A549 (cell line): ENCODE measurements around the gene STAT4. TPM values are rescaled to one million over a fixed set of nuclear protein-coding genes. Genes with fewer than 3 reads are reported as not detected.
A peak's percentile ranks its signal among the peaks of the same experiment; 100 is the strongest.

ENCODE experiments used
- ATAC-seq, 2 experiments: fragments of 200-7000 bp in 1 of 2; fragments of >200 bp in 1 of 2; cut with Nextera tagmentation in 1 of 2; cut with Tn5 transposase in 1 of 2; 3 replicates each; pipeline versions ENCODE4 v1.8.0 to v1.9.1; 2018 to 2020; ENCODE audit warnings: mild to moderate bottlenecking in 1 of 2, moderate library complexity in 1 of 2
- CTCF ChIA-PET: fragments of 300-600 bp; sonication (Branson Sonifier 250); formaldehyde crosslinking; extraction: SDS; loops from one replicate; lab custom pipeline; 2021; ENCODE audit warnings: antibody characterized with exemption, inconsistent platforms; lab: Yijun Ruan, JAX
- POLR2A ChIA-PET: fragments of 350-600 bp; formaldehyde crosslinking; extraction: SDS; loops from one replicate; lab custom pipeline; 2021; ENCODE audit warnings: antibody characterized with exemption, inconsistent platforms; lab: Yijun Ruan, JAX
- DNase-seq, 2 experiments: peaks; one replicate each; pipeline versions ENCODE4 v3.0.0 to v3.0.0-alpha.2; 2011 to 2016; ENCODE audit warnings: low read depth in 1 of 2, low spot score in 1 of 2
- FAIRE-seq: peaks from 2 replicates; lab custom pipeline; 2011; peaks lifted over from hg19 to GRCh38; lab: Jason Lieb, UNC
- H3K27ac ChIP-seq, 2 experiments: fragments of >200 bp; sonication (Bioruptor Twin); formaldehyde crosslinking; 3 replicates each; pipeline ENCODE4 v1.5.1; 2016 to 2017
- H3K4me1 ChIP-seq: fragments of >200 bp; sonication (Bioruptor Twin); formaldehyde crosslinking; 3 replicates; pipeline ENCODE4 v1.6.1; 2016
- H3K4me2 ChIP-seq: fragments of >200 bp; sonication (Bioruptor Twin); formaldehyde crosslinking; 3 replicates; pipeline ENCODE4 v1.6.1; 2016
- H3K4me3 ChIP-seq: fragments of >200 bp; sonication (Bioruptor Twin); formaldehyde crosslinking; 3 replicates; pipeline ENCODE4 v1.5.1; 2016
- H3K9me3 ChIP-seq: fragments of >200 bp; sonication (Bioruptor Twin); formaldehyde crosslinking; 3 replicates; pipeline ENCODE4 v1.6.1; 2016
- CHD2 ChIP-seq: fragments of 150-350 bp; IDR thresholded peaks from 2 replicates; pipeline ENCODE4 v1.6.1; 2014; ENCODE audit warnings: low read length; ENCODE audit not compliant: partially characterized antibody
- FOSL2 ChIP-seq, 2 experiments: fragments of 450-650 bp in 1 of 2; fragments of >200 bp in 1 of 2; sonication (Bioruptor Twin) in 1 of 2; formaldehyde crosslinking; IDR thresholded peaks; 2 replicates each; pipeline versions ENCODE4 v1.5.0 to v1.6.1; 2016 to 2020; ENCODE audit warnings: mild to moderate bottlenecking in 1 of 2, moderate library complexity in 1 of 2
- GATA3 ChIP-seq: IDR thresholded peaks from 2 replicates; pipeline ENCODE4 v1.6.1; 2012; ENCODE audit warnings: borderline replicate concordance
- HOXA7 ChIP-seq: fragments of 250-450 bp; sonication (Bioruptor Pico); IDR thresholded peaks from 2 replicates; pipeline ENCODE4 v1.5.0; 2020; ENCODE audit warnings: mild to moderate bottlenecking, moderate library complexity
- JUN ChIP-seq, 2 experiments: fragments of >200 bp; sonication (Bioruptor Twin); formaldehyde crosslinking; IDR thresholded peaks; 2 replicates in 1 of 2; 3 replicates in 1 of 2; pipeline ENCODE4 v1.6.1; 2016 to 2017
- MAZ ChIP-seq: fragments of 150-350 bp; IDR thresholded peaks from 2 replicates; pipeline ENCODE4 v1.6.1; 2014; ENCODE audit warnings: antibody characterized with exemption, low read depth, low read length, borderline replicate concordance
- NR3C1 ChIP-seq: fragments of >200 bp; sonication (Bioruptor Twin); formaldehyde crosslinking; IDR thresholded peaks from 3 replicates; pipeline ENCODE4 v1.6.1; 2017
- PHF8 ChIP-seq: fragments of 200-600 bp; sonication (generic); IDR thresholded peaks from 2 replicates; pipeline ENCODE4 v1.6.1; 2016; ENCODE audit warnings: low read depth, mild to moderate bottlenecking, antibody characterized with exemption, moderate library complexity, borderline replicate concordance
- POLR2A ChIP-seq: IDR thresholded peaks from 2 replicates; pipeline ENCODE4 v1.6.1; 2012; ENCODE audit warnings: mild to moderate bottlenecking, low read length
- POLR2AphosphoS2 ChIP-seq: conservative IDR thresholded peaks from 2 replicates; pipeline ENCODE4 v1.6.1; 2012; ENCODE audit warnings: low read length, improper control_type of control experiment, inconsistent platforms
- RAD21 ChIP-seq, 2 experiments: fragments of >200 bp in 1 of 2; sonication (Bioruptor Twin) in 1 of 2; formaldehyde crosslinking in 1 of 2; IDR thresholded peaks in 1 of 2; conservative IDR thresholded peaks in 1 of 2; 2 replicates in 1 of 2; 3 replicates in 1 of 2; pipeline ENCODE4 v1.6.1; 2012 to 2018; ENCODE audit warnings: inconsistent platforms in 1 of 2
- RNF2 ChIP-seq: fragments of 200-600 bp; sonication (generic); IDR thresholded peaks from 2 replicates; pipeline ENCODE4 v1.6.1; 2016; ENCODE audit warnings: low read depth, mild to moderate bottlenecking, antibody characterized with exemption, moderate library complexity, borderline replicate concordance
- SMC3 ChIP-seq: fragments of >200 bp; sonication (Bioruptor Twin); formaldehyde crosslinking; IDR thresholded peaks from 3 replicates; pipeline ENCODE4 v1.6.1; 2018; ENCODE audit warnings: inconsistent platforms
- TFCP2L1 ChIP-seq: fragments of 250-450 bp; sonication (Bioruptor Pico); IDR thresholded peaks from 2 replicates; pipeline ENCODE4 v1.5.0; 2021; ENCODE audit warnings: mild to moderate bottlenecking
- ZFP36 ChIP-seq: fragments of 450-650 bp; IDR thresholded peaks from 2 replicates; pipeline ENCODE4 v1.6.1; 2014; ENCODE audit warnings: borderline replicate concordance; ENCODE audit not compliant: partially characterized antibody
- ZSCAN20 ChIP-seq: fragments of 250-450 bp; sonication (Bioruptor Pico); IDR thresholded peaks from 2 replicates; pipeline ENCODE4 v1.8.0; 2022; ENCODE audit warnings: mild to moderate bottlenecking, moderate library complexity
- WGBS: methylation state at CpG from one replicate; pipeline ENCODE4 v1.1.6; 2017; ENCODE audit errors: missing lambda C conversion rate; 5-methylcytosine and 5-hydroxymethylcytosine counted together
- polyA plus RNA-seq, 4 experiments: library from polyadenylated mRNA; depleted of rRNA in 3 of 4; stranded (reverse); fragments of >200 nt; fragmentation: RNase III in 1 of 4; extraction: RNeasy Plus Mini Kit Qiagen cat#74134 plus additional on column Dnase treatment in 1 of 4; gene quantifications; 2 replicates in 3 of 4; 3 replicates in 1 of 4; pipeline ENCODE4 v1.2.3, GENCODE V29; 2011 to 2017
- TF ChIP-seq, protein P1 (sequence below): fragments of 450-650 bp; IDR thresholded peaks from 2 replicates; pipeline ENCODE4 v1.6.1; 2014; ENCODE audit warnings: antibody characterized with exemption
- TF ChIP-seq, protein P2 (sequence below): fragments of 200-600 bp; sonication (generic); IDR thresholded peaks from 2 replicates; pipeline ENCODE4 v1.6.1; 2016; ENCODE audit warnings: antibody characterized with exemption, mild to moderate bottlenecking, moderate library complexity
- TF ChIP-seq, protein P3 (sequence below): fragments of >200 bp; sonication (Bioruptor Twin); formaldehyde crosslinking; IDR thresholded peaks from 3 replicates; pipeline ENCODE4 v1.6.1; 2016
- TF ChIP-seq, protein P4 (sequence below): fragments of >200 bp; sonication (Bioruptor Twin); formaldehyde crosslinking; IDR thresholded peaks from 3 replicates; pipeline ENCODE4 v1.5.1; 2016
- TF ChIP-seq, protein P5 (sequence below): fragments of 150-350 bp; IDR thresholded peaks from 2 replicates; pipeline ENCODE4 v1.6.1; 2014; ENCODE audit warnings: low read depth, mild to moderate bottlenecking, low read length

Gene STAT4
- polyA plus RNA-seq, 2 of the 4 experiments (the other 2 are of a cell fraction) = 11.6 to 34.4 TPM

DNA sequence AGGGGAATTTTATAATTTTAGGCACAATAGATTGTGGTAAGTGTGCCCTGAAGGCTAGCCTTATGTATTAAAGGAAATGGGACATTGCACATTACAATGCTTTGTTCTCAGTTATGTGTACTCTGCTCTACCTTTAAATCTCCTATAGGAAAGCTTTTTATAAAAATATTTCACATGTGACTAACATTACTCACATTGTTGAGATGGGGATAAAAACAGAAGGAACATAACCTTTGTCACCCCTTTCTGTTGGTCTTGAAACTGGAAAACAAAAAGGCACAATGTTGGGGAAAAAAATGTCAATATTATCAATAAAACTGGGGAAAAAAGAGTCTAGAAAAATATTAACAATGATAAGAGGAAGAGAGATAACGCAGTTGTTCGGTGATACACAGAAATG, 119.5 kb downstream of the STAT4 start:
- Histone ChIP-seq H3K9me3 (no peaks in the 10 kb centered on the region), H3K27ac (peak overlapping the region; percentile 57 to 81; a peak in 4 of 6 replicates), H3K4me2 (peak overlapping the region; percentile 38; the same call in 1 of the 3 replicates), H3K4me3 (no peak overlapping the region), H3K4me1 (peaks cover 36% of the 10 kb centered on the region)
- DNase-seq (no peak), FAIRE-seq (no peak), ATAC-seq (no peak)
- ChIA-PET POLR2A (no interaction called here), CTCF (no interaction called here)
- 80% methylated on average over 2 of the region's 2 CpGs for WGBS
- TF ChIP-seq NR3C1 (no peak), POLR2A (no peak), JUN (IDR thresholded peaks at IDR 0.05) (no peak), RNF2 (no peak), SMC3 (no peak), ZSCAN20 (CRISPR knock-in tag) (no peak), GATA3 (no peak), FOSL2 (IDR thresholded peaks at IDR 0.05) (no peak), FOSL2 (CRISPR knock-in tag; IDR thresholded peaks at IDR 0.05) (no peak), PHF8 (no peak), RAD21 (conservative IDR thresholded peaks at IDR 0.05 in 1 of 2, IDR thresholded peaks at IDR 0.05 in 1 of 2) (no peak), CHD2 (no peak)
- TF ChIP-seq, protein P1, sequence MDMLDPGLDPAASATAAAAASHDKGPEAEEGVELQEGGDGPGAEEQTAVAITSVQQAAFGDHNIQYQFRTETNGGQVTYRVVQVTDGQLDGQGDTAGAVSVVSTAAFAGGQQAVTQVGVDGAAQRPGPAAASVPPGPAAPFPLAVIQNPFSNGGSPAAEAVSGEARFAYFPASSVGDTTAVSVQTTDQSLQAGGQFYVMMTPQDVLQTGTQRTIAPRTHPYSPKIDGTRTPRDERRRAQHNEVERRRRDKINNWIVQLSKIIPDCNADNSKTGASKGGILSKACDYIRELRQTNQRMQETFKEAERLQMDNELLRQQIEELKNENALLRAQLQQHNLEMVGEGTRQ = no peak
- TF ChIP-seq, protein P2, sequence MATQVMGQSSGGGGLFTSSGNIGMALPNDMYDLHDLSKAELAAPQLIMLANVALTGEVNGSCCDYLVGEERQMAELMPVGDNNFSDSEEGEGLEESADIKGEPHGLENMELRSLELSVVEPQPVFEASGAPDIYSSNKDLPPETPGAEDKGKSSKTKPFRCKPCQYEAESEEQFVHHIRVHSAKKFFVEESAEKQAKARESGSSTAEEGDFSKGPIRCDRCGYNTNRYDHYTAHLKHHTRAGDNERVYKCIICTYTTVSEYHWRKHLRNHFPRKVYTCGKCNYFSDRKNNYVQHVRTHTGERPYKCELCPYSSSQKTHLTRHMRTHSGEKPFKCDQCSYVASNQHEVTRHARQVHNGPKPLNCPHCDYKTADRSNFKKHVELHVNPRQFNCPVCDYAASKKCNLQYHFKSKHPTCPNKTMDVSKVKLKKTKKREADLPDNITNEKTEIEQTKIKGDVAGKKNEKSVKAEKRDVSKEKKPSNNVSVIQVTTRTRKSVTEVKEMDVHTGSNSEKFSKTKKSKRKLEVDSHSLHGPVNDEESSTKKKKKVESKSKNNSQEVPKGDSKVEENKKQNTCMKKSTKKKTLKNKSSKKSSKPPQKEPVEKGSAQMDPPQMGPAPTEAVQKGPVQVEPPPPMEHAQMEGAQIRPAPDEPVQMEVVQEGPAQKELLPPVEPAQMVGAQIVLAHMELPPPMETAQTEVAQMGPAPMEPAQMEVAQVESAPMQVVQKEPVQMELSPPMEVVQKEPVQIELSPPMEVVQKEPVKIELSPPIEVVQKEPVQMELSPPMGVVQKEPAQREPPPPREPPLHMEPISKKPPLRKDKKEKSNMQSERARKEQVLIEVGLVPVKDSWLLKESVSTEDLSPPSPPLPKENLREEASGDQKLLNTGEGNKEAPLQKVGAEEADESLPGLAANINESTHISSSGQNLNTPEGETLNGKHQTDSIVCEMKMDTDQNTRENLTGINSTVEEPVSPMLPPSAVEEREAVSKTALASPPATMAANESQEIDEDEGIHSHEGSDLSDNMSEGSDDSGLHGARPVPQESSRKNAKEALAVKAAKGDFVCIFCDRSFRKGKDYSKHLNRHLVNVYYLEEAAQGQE = no peak
- TF ChIP-seq, protein P3, sequence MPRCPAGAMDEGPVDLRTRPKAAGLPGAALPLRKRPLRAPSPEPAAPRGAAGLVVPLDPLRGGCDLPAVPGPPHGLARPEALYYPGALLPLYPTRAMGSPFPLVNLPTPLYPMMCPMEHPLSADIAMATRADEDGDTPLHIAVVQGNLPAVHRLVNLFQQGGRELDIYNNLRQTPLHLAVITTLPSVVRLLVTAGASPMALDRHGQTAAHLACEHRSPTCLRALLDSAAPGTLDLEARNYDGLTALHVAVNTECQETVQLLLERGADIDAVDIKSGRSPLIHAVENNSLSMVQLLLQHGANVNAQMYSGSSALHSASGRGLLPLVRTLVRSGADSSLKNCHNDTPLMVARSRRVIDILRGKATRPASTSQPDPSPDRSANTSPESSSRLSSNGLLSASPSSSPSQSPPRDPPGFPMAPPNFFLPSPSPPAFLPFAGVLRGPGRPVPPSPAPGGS = no peak

DNA sequence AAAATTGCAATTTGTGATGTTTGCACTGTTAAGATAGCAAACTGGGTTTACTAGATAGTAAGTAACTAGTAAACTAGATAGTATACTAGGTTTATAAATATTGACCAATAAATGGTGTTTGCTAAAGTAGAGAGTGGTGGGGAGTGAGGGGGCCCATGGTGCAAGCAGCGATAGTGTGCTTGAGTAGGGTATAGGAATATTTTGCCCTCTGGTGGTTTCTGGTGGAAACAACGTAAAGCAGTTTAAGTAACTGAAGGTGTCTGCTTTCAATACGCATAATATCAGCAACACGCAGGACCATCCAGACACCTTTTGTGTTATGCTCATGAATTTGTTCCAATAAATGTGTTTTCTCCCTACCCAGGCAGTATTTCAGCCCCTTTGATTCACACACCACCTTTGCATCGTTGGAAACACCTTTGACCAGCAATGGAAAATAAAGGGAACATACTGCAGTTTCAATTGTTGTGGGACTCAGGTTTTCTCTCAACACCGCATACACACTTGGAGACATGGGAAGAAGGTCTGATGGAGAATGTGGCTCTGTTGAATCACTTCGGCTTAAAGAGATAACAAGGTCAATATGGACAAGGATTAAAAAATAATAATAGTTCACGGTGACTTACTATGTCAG, 120.2 kb downstream of the STAT4 start:
- ATAC-seq = peak; percentile 88
- Histone ChIP-seq H3K27ac (peak overlapping the region; percentile 57 to 81), H3K4me2 (peak overlapping the region; percentile 38; the same call in 2 of the 3 replicates), H3K9me3 (no peaks in the 10 kb centered on the region), H3K4me1 (peaks cover 38% of the 10 kb centered on the region), H3K4me3 (no peak overlapping the region)
- peak; percentile 72 for FAIRE-seq
- WGBS = 39% methylated on average over 8 of the region's 8 CpGs
- CTCF ChIA-PET = interaction anchor here (1.2 to 1.8 kb wide), 5 partner anchors 10 to 249 kb away, joined by 3 to 6 read pairs (median 3); no protein-coding TSS in a partner anchor
- DNase-seq = peak; percentile 40 to 61
- POLR2A ChIA-PET = no interaction called here
- TF ChIP-seq SMC3 (peak; percentile 64), RAD21 (conservative IDR thresholded peaks at IDR 0.05 in 1 of 2, IDR thresholded peaks at IDR 0.05 in 1 of 2) (peak; percentile 63 to 64; a peak in 4 of 5 replicates), MAZ (no peak), TFCP2L1 (CRISPR knock-in tag) (no peak), POLR2AphosphoS2 (no peak), HOXA7 (no peak), ZFP36 (no peak)
- TF ChIP-seq, protein P4, sequence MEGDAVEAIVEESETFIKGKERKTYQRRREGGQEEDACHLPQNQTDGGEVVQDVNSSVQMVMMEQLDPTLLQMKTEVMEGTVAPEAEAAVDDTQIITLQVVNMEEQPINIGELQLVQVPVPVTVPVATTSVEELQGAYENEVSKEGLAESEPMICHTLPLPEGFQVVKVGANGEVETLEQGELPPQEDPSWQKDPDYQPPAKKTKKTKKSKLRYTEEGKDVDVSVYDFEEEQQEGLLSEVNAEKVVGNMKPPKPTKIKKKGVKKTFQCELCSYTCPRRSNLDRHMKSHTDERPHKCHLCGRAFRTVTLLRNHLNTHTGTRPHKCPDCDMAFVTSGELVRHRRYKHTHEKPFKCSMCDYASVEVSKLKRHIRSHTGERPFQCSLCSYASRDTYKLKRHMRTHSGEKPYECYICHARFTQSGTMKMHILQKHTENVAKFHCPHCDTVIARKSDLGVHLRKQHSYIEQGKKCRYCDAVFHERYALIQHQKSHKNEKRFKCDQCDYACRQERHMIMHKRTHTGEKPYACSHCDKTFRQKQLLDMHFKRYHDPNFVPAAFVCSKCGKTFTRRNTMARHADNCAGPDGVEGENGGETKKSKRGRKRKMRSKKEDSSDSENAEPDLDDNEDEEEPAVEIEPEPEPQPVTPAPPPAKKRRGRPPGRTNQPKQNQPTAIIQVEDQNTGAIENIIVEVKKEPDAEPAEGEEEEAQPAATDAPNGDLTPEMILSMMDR = peak; percentile 71
- TF ChIP-seq, protein P5, sequence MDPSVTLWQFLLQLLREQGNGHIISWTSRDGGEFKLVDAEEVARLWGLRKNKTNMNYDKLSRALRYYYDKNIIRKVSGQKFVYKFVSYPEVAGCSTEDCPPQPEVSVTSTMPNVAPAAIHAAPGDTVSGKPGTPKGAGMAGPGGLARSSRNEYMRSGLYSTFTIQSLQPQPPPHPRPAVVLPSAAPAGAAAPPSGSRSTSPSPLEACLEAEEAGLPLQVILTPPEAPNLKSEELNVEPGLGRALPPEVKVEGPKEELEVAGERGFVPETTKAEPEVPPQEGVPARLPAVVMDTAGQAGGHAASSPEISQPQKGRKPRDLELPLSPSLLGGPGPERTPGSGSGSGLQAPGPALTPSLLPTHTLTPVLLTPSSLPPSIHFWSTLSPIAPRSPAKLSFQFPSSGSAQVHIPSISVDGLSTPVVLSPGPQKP = no peak
- TF ChIP-seq, all 56 proteins: peak for 3
